Pons (tissue), 1 donor: ENCODE data around the gene PROKR2.
A peak's percentile ranks its signal among the peaks of the same experiment; 100 is the strongest.

Experiments
- DNase-seq: peaks from one replicate; pipeline ENCODE4 v3.0.0-alpha.2; 2016; ENCODE audit warnings: low spot score

PROKR2 gene

GRCh38 chr20:5316188-5317158, at the start of gene PROKR2:
PROKR2 (minus strand) TSS chr20:5316954; CDS start chr20:5314369, 2,585 bp downstream.
- no peak for DNase-seq

- no peak for DNase-seq
Observed at GRCh38 chr20:5364997-5365597, 48.3 kb upstream of the PROKR2 start.

GRCh38 chr20:5364136-5364821, 47.5 kb upstream of the PROKR2 start:
- no peak for DNase-seq

GRCh38 chr20:5362771-5363170, 46.0 kb upstream of the PROKR2 start:
- DNase-seq = no peak

GRCh38 chr20:5361176-5361575, 44.4 kb upstream of the PROKR2 start:
- DNase-seq = no peak

- peak; percentile 72 for DNase-seq
Observed at GRCh38 chr20:5357946-5358345, 41.2 kb upstream of the PROKR2 start.

GRCh38 chr20:5356941-5357340, 40.2 kb upstream of the PROKR2 start:
- no peak for DNase-seq

GRCh38 chr20:5354901-5355300, 38.1 kb upstream of the PROKR2 start:
- DNase-seq = no peak

- no peak for DNase-seq
Observed at GRCh38 chr20:5353624-5354496, 37.1 kb upstream of the PROKR2 start.

GRCh38 chr20:5349448-5349847, 32.7 kb upstream of the PROKR2 start:
- DNase-seq = no peak

GRCh38 chr20:5342021-5342420, 25.3 kb upstream of the PROKR2 start:
- DNase-seq = no peak

- DNase-seq = no peak
Observed at GRCh38 chr20:5331340-5331739, 14.6 kb upstream of the PROKR2 start.

- DNase-seq = no peak
Observed at GRCh38 chr20:5328268-5328667, 11.5 kb upstream of the PROKR2 start.

GRCh38 chr20:5327356-5327755, 10.6 kb upstream of the PROKR2 start:
- DNase-seq = no peak

GRCh38 chr20:5315807-5316187, 957 bp downstream of the PROKR2 start:
- no peak for DNase-seq

GRCh38 chr20:5313916-5314315, 2.8 kb downstream of the PROKR2 start:
- DNase-seq = no peak

- DNase-seq = no peak
Observed at GRCh38 chr20:5312518-5312917, 4.2 kb downstream of the PROKR2 start.

- no peak for DNase-seq
Observed at GRCh38 chr20:5309971-5310370, 6.8 kb downstream of the PROKR2 start.

GRCh38 chr20:5298811-5299210, 17.9 kb downstream of the PROKR2 start:
- DNase-seq = no peak

- no peak for DNase-seq
Observed at GRCh38 chr20:5297280-5298004, 19.3 kb downstream of the PROKR2 start.

GRCh38 chr20:5290596-5290995, 26.2 kb downstream of the PROKR2 start:
- no peak for DNase-seq
